Measurements from ENCODE around the gene CHST5. TPM values are rescaled to one million over a fixed set of nuclear protein-coding genes. Genes with fewer than 3 reads are reported as not detected.

The CHST5 gene
- total RNA-seq, 1 experiment from 2014 or later = 0.64 TPM

GRCh38 chr16:75482434-75483205 lies 53.3 kb downstream of the CHST5 start:
- DNase-seq (ENCODE audit: extremely low read depth, low read depth) = no peak

- DNase-seq (ENCODE audit: extremely low read depth, low read depth) = no peak
Measured at GRCh38 chr16:75481475-75481874, 54.4 kb downstream of the CHST5 start.

GRCh38 chr16:75479421-75479990 lies 56.4 kb downstream of the CHST5 start:
- DNase-seq (ENCODE audit: extremely low read depth, low read depth) = no peak

Other genes starting within 250 kb of the CHST5 start
- 22.9 and 23.7 TPM in 2 replicates for gene CFDP1, start 102.6 kb downstream of the CHST5 start, total RNA-seq (2014; rRNA removed; shearing (Covaris generic))
- gene TMEM170A, start 71.4 kb downstream of the CHST5 start, total RNA-seq (2014; rRNA removed; shearing (Covaris generic)) = 27.5 and 29.4 TPM in 2 replicates
- gene CHST6, start 40.7 kb downstream of the CHST5 start, total RNA-seq (2014; rRNA removed; shearing (Covaris generic)) = 0.81 and 0.89 TPM in 2 replicates
- gene TMEM231, start 20.1 kb upstream of the CHST5 start, total RNA-seq (2014; rRNA removed; shearing (Covaris generic)) = 13.0 and 14.7 TPM in 2 replicates
- gene GABARAPL2, start 30.3 kb upstream of the CHST5 start, total RNA-seq (2014; rRNA removed; shearing (Covaris generic)) = 31.3 and 34.8 TPM in 2 replicates
- 28.9 and 39.0 TPM in 2 replicates for gene ADAT1, start 87.2 kb upstream of the CHST5 start, total RNA-seq (2014; rRNA removed; shearing (Covaris generic))
- gene KARS1, start 111.6 kb upstream of the CHST5 start, total RNA-seq (2014; rRNA removed; shearing (Covaris generic)) = 169 and 172 TPM in 2 replicates
- 24.6 and 27.9 TPM in 2 replicates for gene TERF2IP, start 111.7 kb upstream of the CHST5 start, total RNA-seq (2014; rRNA removed; shearing (Covaris generic))
- not detected in 2 replicates for gene CPHXL2, start 140.9 kb upstream of the CHST5 start, total RNA-seq (2014; rRNA removed; shearing (Covaris generic))
- not detected in 2 replicates for gene DUXB, start 165.4 kb upstream of the CHST5 start, total RNA-seq (2014; rRNA removed; shearing (Covaris generic))
- not detected in 2 replicates for gene CPHXL, start 190.4 kb upstream of the CHST5 start, total RNA-seq (2014; rRNA removed; shearing (Covaris generic))